NCI-H1417 treated with DMSO at 0.1 percent for 48 hours (cell line): ENCODE results near the gene OXER1.
"Not testable (repeated sequence)": the region's sequence is repeated elsewhere in the genome, so short reads cannot be mapped to it uniquely, and the experiment has no call there.

Source experiments
- DNase-seq: peaks from one replicate; lab custom pipeline; 2025; lab: John Stamatoyannopoulos, UW

The OXER1 gene

GRCh38 chr2:42752314-42752713, 11.6 kb downstream of the OXER1 start:
- DNase-seq = no peak

DNA sequence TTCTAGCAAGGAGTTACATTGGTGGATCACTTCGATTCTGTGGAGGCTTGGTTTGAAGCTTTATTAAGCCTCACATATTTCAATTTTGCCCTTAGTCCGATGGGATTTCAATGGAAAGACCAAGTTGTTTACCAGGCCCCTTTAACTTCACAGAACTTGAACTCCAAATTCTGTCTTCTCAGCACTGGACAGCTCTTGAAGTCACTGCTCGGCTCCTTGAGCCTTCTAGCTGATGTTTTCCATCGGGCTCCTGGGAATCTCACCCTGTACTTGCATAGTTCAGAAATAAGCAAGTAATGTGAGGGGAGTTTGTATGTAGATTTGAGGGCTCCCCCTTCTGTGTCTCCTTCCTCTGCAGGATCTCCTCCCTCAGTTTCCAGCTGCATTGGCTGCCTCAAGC, 15.1 kb downstream of the OXER1 start:
- no peak for DNase-seq

DNA sequence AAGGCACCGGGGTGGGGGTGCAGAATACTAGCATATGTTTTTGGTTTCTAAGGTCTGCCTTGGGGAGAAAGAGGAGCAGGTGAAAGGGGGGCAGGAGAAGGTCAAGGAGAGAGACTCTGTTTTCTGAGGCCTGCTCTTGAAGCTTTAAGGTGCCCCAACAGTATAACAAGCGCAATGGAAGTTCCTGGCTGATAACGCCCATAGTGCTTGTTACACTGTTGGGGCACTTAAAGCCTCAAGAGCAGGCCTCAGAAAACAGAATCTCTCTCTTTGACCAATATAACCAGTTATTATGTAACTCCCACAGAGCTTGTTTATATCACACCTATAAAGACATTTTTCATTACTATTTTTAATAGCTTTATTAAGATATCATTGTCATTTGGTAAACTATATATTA, 16.5 kb downstream of the OXER1 start:
- DNase-seq = no peak

DNA sequence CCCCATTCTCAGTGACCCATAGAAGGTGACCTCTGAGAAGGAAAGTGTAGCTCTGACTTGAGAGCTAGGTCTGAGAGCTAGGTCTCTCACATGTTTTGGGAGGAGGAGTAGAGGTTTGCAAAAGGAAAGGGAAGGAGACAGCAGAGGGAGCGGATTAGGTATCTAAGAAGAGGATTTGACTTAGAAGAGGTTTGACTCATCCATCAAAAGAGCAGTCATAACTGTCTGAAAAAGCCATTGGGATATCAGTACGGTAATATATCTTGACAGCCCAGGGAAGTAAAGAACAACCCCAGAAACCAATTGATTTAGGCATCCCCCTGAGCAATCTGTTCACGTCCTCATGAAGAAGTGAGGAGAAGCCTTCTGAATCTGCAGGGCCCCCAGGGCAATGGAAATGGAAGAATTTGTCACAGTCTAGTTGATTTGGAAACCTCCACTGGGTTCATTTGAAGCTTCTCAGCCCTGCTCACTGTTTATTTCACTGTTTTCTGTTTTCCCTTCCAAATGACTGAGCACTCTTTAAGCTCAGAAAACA, 19.3 kb downstream of the OXER1 start:
- no peak for DNase-seq

DNA sequence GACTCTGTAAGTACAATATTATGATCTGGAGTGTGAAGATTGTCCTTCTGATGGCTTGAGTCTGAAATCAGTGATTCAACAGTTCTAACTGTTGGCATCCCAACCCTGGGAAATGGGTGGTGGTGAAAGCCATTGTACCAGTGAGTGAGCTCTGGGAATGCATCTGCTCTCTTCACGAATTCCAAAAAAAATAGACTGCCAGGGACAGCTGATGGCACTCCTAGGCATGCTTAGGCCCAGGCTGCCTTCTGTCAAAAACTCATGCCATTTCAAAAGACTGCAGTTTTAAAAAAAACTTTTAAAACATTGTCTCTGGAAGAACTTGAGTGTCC, 20.3 kb downstream of the OXER1 start:
- no peak for DNase-seq

GRCh38 chr2:42742740-42743658, 20.9 kb downstream of the OXER1 start:
- no peak for DNase-seq

DNA sequence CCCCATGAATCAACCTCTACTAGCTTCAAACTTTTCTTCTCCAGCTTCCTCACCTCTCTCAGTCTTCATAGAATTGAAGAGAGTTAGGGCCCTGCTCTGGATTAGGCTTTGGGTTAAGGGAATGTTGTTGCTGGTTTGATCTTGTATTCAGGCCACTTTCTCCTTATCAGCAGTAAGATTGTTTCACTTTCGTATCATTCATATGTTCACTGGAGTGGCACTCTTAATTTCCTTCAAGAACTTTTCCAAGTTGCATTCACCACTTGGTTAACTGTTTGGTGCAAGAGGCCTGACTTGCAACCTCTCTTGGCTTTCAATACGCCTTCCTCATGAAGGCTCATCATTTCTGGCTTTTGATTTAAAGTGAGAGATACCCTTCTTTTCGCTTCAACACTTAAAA, 22.8 kb downstream of the OXER1 start:
- DNase-seq = no peak

- no peak for DNase-seq
Measured at GRCh38 chr2:42736598-42737322, 27.2 kb downstream of the OXER1 start.

DNA sequence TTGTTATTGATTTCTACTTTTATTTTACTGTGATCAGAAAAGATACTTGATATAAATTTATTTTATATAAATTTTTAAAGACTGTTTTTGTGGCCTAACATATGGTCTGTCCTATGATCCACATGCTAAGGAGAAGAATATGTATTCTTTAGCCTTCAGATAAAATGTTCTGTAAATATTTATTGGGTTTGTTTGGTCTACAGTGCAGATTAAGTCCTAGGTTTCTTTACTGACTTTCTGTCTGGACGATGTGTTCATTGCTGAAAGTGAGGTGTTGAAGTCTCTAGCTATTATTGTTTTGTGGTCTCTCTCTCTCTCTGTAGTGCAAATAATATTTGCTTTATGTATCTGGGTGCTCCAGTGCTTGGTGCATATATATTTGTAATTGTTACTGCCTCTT, 30.1 kb downstream of the OXER1 start:
- no peak for DNase-seq

DNA sequence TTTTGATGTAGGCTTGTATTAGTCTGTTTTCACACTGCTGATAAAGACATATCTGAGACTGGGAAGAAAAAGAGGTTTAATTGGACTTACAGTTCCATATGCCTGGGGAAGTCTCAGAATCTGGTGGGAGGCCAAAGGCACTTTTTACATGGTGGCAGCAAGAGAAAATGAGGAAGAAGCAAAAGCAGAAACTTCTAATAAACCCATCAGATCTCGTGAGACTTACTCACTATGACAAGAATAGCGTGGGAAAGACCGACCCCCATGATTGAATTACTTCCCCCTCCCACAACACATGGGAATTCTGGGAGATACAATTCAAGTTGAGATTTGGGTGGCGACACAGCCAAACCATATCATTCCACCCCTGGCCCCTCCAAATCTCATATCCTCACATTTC, 32.6 kb downstream of the OXER1 start:
- DNase-seq = not testable (repeated sequence)

DNA sequence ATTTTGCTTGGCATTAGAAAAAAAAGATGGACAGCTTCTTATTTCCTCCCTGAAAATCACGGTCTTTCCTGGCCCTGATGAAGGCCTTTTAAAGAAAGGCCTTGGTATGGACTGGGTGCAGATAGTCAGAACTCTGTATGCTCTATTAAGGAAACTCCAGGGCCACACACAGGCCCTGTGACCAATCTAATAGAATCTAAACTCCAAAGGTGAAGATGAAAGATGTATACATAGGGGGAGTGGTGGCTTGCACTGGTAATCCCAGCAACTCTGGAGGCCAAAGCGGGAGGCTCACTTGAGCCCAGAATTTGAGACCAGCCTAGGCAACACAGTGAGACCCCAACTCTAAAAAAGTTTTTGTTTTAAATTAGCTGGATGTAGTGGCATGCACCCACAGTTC, 37.3 kb downstream of the OXER1 start:
- no peak for DNase-seq

DNA sequence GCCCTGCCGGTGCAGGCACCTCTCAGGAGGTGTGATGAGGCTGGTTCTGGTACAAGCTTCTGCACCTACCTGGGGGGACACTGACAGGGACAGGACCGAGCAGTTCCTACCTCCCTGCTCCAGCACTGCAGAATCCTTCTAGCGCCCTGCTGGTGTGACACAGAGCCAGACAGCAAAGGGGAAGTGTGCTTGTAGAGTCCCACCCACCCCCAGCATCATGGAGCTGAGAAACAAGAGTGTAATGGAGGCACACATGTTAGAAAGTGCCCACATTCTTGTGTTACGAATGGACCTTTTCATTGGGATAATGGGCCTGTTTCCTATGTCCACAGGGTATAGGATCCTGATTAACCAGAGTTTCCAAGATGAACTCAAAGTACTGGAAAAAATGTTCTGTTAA, 38.3 kb downstream of the OXER1 start:
- no peak for DNase-seq

- DNase-seq = no peak
Measured at GRCh38 chr2:42724886-42725285, 39.0 kb downstream of the OXER1 start.

DNA sequence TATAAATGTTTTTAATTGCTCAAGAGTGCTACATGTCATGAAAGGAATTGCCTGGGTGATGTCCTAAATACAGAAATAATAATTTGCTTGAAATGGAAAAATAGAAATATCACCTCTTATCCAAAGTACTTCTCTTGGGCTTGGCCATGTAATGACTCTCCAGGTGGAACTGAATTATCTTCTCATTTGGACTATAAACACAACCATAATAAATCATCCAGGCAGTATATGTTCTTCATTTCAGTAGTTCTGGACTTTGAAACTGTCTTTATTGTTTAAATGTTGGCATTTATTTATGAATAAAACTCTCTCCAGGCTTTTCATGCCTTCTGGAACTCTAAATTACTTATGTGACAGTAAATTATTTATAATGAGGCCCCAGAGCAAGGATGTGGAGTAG, 40.5 kb downstream of the OXER1 start:
- no peak for DNase-seq

- DNase-seq = no peak
Measured at GRCh38 chr2:42722320-42723190, 41.4 kb downstream of the OXER1 start.

DNA sequence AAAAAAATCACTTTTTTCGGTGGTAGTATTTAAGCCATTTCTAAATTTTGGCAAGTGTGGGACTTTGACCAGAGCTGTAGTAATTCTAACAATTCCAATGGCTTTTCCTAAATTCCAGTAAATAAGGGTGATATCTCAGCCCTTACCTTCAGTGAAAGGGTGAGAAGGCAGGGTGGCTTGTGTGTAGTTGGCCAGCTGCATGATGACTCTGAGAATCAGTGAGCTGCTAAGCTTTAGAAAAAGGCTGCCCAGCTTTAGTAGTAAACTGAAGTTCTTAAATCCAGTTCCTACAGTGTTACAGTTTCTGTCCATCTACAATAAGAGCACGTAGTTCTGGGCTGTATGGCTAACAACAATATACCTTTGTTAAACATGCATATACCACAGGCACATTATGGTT, 42.0 kb downstream of the OXER1 start:
- DNase-seq = no peak

- DNase-seq = no peak
Measured at GRCh38 chr2:42714686-42715085, 49.2 kb downstream of the OXER1 start.

DNA sequence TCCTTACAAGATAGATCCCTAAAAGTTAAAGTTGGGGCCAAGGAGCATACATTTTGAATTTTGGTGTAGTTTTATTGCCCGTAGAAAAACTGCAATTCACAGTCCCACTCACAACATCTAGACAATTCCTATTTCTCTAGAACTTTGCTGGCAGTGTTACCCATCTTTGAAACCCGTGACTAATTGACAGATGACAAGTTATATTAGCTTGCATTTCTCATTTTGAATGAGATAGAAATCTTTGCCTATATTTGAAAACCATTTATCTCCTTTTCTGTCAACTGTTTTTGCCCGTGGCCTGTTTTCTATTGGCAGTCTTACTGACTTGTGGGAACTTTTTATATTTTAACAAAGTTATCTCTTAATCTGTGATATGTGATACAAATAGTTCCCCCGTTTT, 50.0 kb downstream of the OXER1 start:
- no peak for DNase-seq

DNA sequence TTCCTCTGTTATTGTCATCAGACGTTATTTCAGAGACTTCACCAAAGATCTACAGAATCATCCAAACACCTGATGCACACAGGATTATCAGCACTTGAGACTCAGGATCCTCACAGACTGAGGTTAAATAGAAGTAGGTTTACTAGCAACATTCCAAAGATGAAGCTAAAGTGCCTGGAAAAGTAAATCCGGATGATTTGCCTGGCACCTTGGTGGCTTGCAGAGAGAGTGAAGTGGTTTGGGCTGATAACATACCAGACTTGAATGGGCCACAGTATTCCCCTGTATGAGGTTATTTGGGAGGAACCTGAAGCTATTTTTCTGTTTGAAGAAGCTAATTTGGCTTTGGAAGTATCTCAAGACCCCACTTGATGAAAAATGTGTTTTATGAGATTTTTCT, 51.0 kb downstream of the OXER1 start:
- DNase-seq = no peak
